AG04450 (cell line): Measurements from ENCODE around the gene SLC7A11. TPM values are rescaled to one million over a fixed set of nuclear protein-coding genes. Genes with fewer than 3 reads are reported as not detected.

Experiments
- CTCF ChIA-PET: fragments of 300-600, 350-600 bp; formaldehyde crosslinking; extraction: SDS; loops from one replicate; lab custom pipeline; 2022; ENCODE audit warnings: antibody characterized with exemption, inconsistent platforms; lab: Charles Lee
- POLR2A ChIA-PET: fragments of 350-600 bp; formaldehyde crosslinking; extraction: SDS; loops from one replicate; lab custom pipeline; 2021; ENCODE audit warnings: antibody characterized with exemption, inconsistent platforms; lab: Yijun Ruan, JAX
- DNase-seq: peaks from one replicate; pipeline ENCODE4 v3.0.0-alpha.2; 2011; ENCODE audit warnings: low read depth, low spot score
- H3K27ac ChIP-seq: one replicate; pipeline ENCODE4 v1.5.1; 2012; ENCODE audit warnings: low read depth, low read length, control low read depth
- H3K27me3 ChIP-seq: one replicate; pipeline ENCODE4 v1.6.0; 2012; ENCODE audit warnings: low read length; ENCODE audit not compliant: control insufficient read depth, insufficient read depth
- H3K4me3 ChIP-seq: 2 replicates; pipeline ENCODE4 v1.5.1; 2011; ENCODE audit warnings: mild to moderate bottlenecking, low read depth, low read length, control low read depth
- H3K9me3 ChIP-seq: 2 replicates; pipeline ENCODE4 v1.5.1; 2012; ENCODE audit warnings: low read length; ENCODE audit not compliant: control insufficient read depth, insufficient read depth
- polyA plus RNA-seq: library from polyadenylated mRNA; depleted of rRNA; stranded (reverse); fragments of >200 nt; gene quantifications from 2 replicates; pipeline ENCODE4 v1.2.3, GENCODE V29; 2011
- TF ChIP-seq, protein P1 (sequence below): IDR thresholded peaks from 2 replicates; pipeline ENCODE4 v1.5.1; 2011; ENCODE audit warnings: low read depth, low read length, control low read depth, inconsistent platforms

SLC7A11 gene
- polyA plus RNA-seq, 1 experiment = 80.5 TPM

DNA sequence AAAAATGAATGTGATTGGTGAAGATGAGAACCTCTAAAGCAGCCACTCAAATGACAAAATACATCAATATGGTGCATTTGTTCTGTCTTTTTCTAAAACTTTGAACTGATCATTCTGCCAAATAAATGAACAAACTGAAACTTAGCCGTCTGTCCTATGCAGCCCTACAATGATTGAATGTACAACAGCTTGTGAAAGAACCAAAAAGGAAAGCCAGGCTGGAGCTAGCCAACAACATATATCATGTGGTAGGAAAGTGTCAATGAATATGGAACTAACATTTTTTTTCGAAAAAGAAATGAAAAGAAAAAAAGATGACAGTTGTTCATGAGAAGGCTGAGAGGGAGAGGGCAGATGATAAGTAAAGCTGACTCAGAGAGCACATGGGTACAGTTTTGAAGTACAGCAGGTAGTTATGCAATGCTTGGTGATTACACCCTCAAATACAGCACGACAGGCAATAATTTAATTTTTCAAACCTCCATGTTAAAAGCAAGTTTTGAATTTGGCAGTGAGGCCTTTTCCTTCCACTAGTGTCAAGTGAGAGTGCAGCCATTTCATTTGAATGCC is 21.2 kb upstream of the SLC7A11 start:
- ChIA-PET POLR2A (no interaction called here), CTCF (no interaction called here)
- DNase-seq = no peak
- H3K27ac ChIP-seq = no peak overlapping the region
- TF ChIP-seq, protein P1, sequence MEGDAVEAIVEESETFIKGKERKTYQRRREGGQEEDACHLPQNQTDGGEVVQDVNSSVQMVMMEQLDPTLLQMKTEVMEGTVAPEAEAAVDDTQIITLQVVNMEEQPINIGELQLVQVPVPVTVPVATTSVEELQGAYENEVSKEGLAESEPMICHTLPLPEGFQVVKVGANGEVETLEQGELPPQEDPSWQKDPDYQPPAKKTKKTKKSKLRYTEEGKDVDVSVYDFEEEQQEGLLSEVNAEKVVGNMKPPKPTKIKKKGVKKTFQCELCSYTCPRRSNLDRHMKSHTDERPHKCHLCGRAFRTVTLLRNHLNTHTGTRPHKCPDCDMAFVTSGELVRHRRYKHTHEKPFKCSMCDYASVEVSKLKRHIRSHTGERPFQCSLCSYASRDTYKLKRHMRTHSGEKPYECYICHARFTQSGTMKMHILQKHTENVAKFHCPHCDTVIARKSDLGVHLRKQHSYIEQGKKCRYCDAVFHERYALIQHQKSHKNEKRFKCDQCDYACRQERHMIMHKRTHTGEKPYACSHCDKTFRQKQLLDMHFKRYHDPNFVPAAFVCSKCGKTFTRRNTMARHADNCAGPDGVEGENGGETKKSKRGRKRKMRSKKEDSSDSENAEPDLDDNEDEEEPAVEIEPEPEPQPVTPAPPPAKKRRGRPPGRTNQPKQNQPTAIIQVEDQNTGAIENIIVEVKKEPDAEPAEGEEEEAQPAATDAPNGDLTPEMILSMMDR = no peak
- no peaks in the 10 kb centered on the region for H3K9me3 ChIP-seq
- H3K4me3 ChIP-seq = no peak overlapping the region
- no peaks in the 10 kb centered on the region for H3K27me3 ChIP-seq

DNA sequence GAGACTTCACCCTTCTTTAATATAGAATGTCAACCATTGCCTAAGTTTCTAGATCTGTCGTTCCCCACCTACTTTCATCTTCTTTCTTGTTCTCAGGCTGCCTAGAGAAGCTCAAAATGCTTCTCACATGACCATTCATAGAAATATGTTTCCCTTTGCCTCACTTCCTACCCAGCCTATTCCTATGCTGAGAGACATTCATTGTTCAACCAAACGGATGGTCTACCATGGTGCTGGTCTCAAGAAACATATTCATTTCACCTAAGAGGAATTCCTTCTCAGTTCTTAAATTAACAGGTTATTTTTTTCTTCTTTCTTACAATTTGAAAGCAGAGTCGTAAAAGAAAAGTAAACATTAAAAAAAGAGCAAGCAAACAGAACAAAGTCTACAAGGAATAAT is 20.3 kb upstream of the SLC7A11 start:
- no peak for DNase-seq
- no peak overlapping the region for H3K27ac ChIP-seq
- TF ChIP-seq, protein P1 = no peak
- POLR2A ChIA-PET = no interaction called here
- CTCF ChIA-PET = no interaction called here
- H3K27me3 ChIP-seq = no peaks in the 10 kb centered on the region
- no peaks in the 10 kb centered on the region for H3K9me3 ChIP-seq
- no peak overlapping the region for H3K4me3 ChIP-seq

GRCh38 chr4:138262030-138262429 is 19.9 kb upstream of the SLC7A11 start:
- CTCF ChIA-PET = no interaction called here
- no peak for DNase-seq
- no peak overlapping the region for H3K27ac ChIP-seq
- no peaks in the 10 kb centered on the region for H3K9me3 ChIP-seq
- H3K27me3 ChIP-seq = no peaks in the 10 kb centered on the region
- POLR2A ChIA-PET = no interaction called here
- TF ChIP-seq, protein P1 = no peak
- no peak overlapping the region for H3K4me3 ChIP-seq

GRCh38 chr4:138259824-138260223 is 17.7 kb upstream of the SLC7A11 start:
- H3K27ac ChIP-seq = no peak overlapping the region
- DNase-seq = no peak
- TF ChIP-seq, protein P1 = no peak
- ChIA-PET CTCF (no interaction called here), POLR2A (no interaction called here)
- no peaks in the 10 kb centered on the region for H3K27me3 ChIP-seq
- no peak overlapping the region for H3K4me3 ChIP-seq
- H3K9me3 ChIP-seq = no peaks in the 10 kb centered on the region

GRCh38 chr4:138259271-138259670 is 17.1 kb upstream of the SLC7A11 start:
- Histone ChIP-seq H3K9me3 (no peaks in the 10 kb centered on the region), H3K4me3 (no peak overlapping the region), H3K27ac (no peak overlapping the region), H3K27me3 (no peaks in the 10 kb centered on the region)
- TF ChIP-seq, protein P1 = no peak
- POLR2A ChIA-PET = no interaction called here
- CTCF ChIA-PET = no interaction called here
- no peak for DNase-seq
